GM23338 (cell line): Measurements from ENCODE around the gene EMX1. TPM values are rescaled to one million over a fixed set of nuclear protein-coding genes. Genes with fewer than 3 reads are reported as not detected.

Source experiments
- ATAC-seq: fragments of 200-7000 bp; cut with Tn5 transposase; 3 replicates; pipeline ENCODE4 v1.9.1; 2020
- DNase-seq: peaks from one replicate; pipeline ENCODE4 v3.0.0-alpha.2; 2015; ENCODE audit warnings: low spot score
- H2AFZ ChIP-seq: fragments of 200-600 bp; sonication (generic); 2 replicates; pipeline ENCODE4 v1.8.0; 2016; ENCODE audit warnings: antibody characterized with exemption, mild to moderate bottlenecking, moderate library complexity
- H3F3A ChIP-seq: fragments of 200-600 bp; sonication (generic); replicated peaks from 2 replicates; pipeline ENCODE4 v1.8.0; 2017; ENCODE audit warnings: antibody characterized with exemption, mixed run types, low read depth
- H3K27ac ChIP-seq: fragments of 200-600 bp; sonication (generic); 2 replicates; pipeline ENCODE4 v1.6.1; 2016; ENCODE audit warnings: low read depth
- H3K27me3 ChIP-seq: fragments of 200-600 bp; sonication (generic); 2 replicates; pipeline ENCODE4 v1.8.0; 2016; ENCODE audit warnings: mild to moderate bottlenecking, mixed run types, moderate library complexity; ENCODE audit not compliant: insufficient read depth
- H3K36me3 ChIP-seq: fragments of 200-600 bp; sonication (generic); 2 replicates; pipeline ENCODE4 v1.8.0; 2016; ENCODE audit warnings: mild to moderate bottlenecking; ENCODE audit not compliant: insufficient read depth
- H3K4me1 ChIP-seq: fragments of 200-600 bp; sonication (generic); 2 replicates; pipeline ENCODE4 v1.8.0; 2016; ENCODE audit warnings: mild to moderate bottlenecking, moderate library complexity; ENCODE audit not compliant: insufficient read depth
- H3K4me2 ChIP-seq: fragments of 200-600 bp; sonication (generic); 2 replicates; pipeline ENCODE4 v1.7.1; 2017; ENCODE audit warnings: mixed run types
- H3K4me3 ChIP-seq: fragments of 200-600 bp; sonication (generic); 2 replicates; pipeline ENCODE4 v1.6.1; 2016; ENCODE audit warnings: mixed run types
- H3K79me2 ChIP-seq: fragments of 200-600 bp; sonication (generic); replicated peaks from 2 replicates; pipeline ENCODE4 v1.8.0; 2017; ENCODE audit warnings: mild to moderate bottlenecking; ENCODE audit not compliant: insufficient read depth
- H3K9me2 ChIP-seq: fragments of 200-600 bp; sonication (generic); 2 replicates; pipeline ENCODE4 v1.8.0; 2017; ENCODE audit not compliant: insufficient read depth
- H4K20me1 ChIP-seq: fragments of 200-600 bp; sonication (generic); replicated peaks from 2 replicates; pipeline ENCODE4 v1.8.0; 2017; ENCODE audit warnings: mild to moderate bottlenecking; ENCODE audit not compliant: insufficient read depth
- H3K27ac Mint-ChIP-seq: 2 replicates; pipeline ENCODE4 v1.8.0; 2020; ENCODE audit warnings: inconsistent platforms, mild to moderate bottlenecking, moderate library complexity, mixed read lengths
- H3K27me3 Mint-ChIP-seq: 3 replicates; pipeline ENCODE4 v1.8.0; 2022; ENCODE audit warnings: low read depth, mild to moderate bottlenecking, moderate library complexity, mixed read lengths, inconsistent platforms; ENCODE audit not compliant: insufficient read depth, poor library complexity
- H3K36me3 Mint-ChIP-seq: 3 replicates; pipeline ENCODE4 v1.8.0; 2021; ENCODE audit warnings: low read depth, mild to moderate bottlenecking, inconsistent platforms, moderate library complexity, mixed read lengths
- H3K4me1 Mint-ChIP-seq: 3 replicates; pipeline ENCODE4 v1.8.0; 2020; ENCODE audit warnings: mild to moderate bottlenecking, inconsistent platforms, mixed read lengths
- H3K4me3 Mint-ChIP-seq: 3 replicates; pipeline ENCODE4 v1.8.0; 2021; ENCODE audit warnings: moderate library complexity, mild to moderate bottlenecking, inconsistent platforms, mixed read lengths
- H3K9me3 Mint-ChIP-seq: 3 replicates; pipeline ENCODE4 v1.8.0; 2020; ENCODE audit warnings: moderate library complexity, mild to moderate bottlenecking, inconsistent platforms, mixed read lengths
- CREB1 ChIP-seq: fragments of 250-450 bp; sonication (Bioruptor Pico); IDR thresholded peaks from 2 replicates; pipeline ENCODE4 v1.5.0; 2020; ENCODE audit warnings: low read depth, mild to moderate bottlenecking, moderate library complexity
- CTCF ChIP-seq, 2 experiments: fragments of 200-600 bp in 1 of 2; sonication (generic) in 1 of 2; conservative IDR thresholded peaks; 2 replicates each; pipeline versions ENCODE4 v1.5.1 to v1.6.1; 2016 to 2017; ENCODE audit warnings: antibody characterized with exemption in 2 of 2, low read depth in 2 of 2, mild to moderate bottlenecking in 2 of 2, moderate library complexity in 1 of 2
- ETS1 ChIP-seq: IDR thresholded peaks from 2 replicates; pipeline ENCODE4 v1.6.1; 2016; ENCODE audit warnings: antibody characterized with exemption
- EZH2 ChIP-seq: fragments of 200-600 bp; sonication (generic); IDR thresholded peaks from one replicate; pipeline ENCODE4 v1.8.0; 2017; ENCODE audit warnings: antibody characterized with exemption, mild to moderate bottlenecking, low read depth; ENCODE audit not compliant: unreplicated experiment
- JUNB ChIP-seq: IDR thresholded peaks from one replicate; pipeline ENCODE4 v1.6.1; 2016; ENCODE audit warnings: antibody characterized with exemption; ENCODE audit not compliant: unreplicated experiment
- NANOG ChIP-seq: IDR thresholded peaks from 2 replicates; pipeline ENCODE4 v1.6.1; 2016; ENCODE audit warnings: antibody characterized with exemption, borderline replicate concordance
- POLR2AphosphoS5 ChIP-seq: IDR thresholded peaks from 2 replicates; pipeline ENCODE4 v1.6.1; 2016; ENCODE audit warnings: antibody characterized with exemption, low read depth
- REST ChIP-seq: IDR thresholded peaks from one replicate; pipeline ENCODE4 v1.6.1; 2018; ENCODE audit warnings: antibody characterized with exemption; ENCODE audit not compliant: unreplicated experiment
- STAT1 ChIP-seq: IDR thresholded peaks from one replicate; pipeline ENCODE4 v1.6.1; 2016; ENCODE audit warnings: antibody characterized with exemption; ENCODE audit not compliant: unreplicated experiment
- ZNF114 ChIP-seq: fragments of 250-450 bp; sonication (Bioruptor Pico); IDR thresholded peaks from 2 replicates; pipeline ENCODE4 v1.5.0; 2020; ENCODE audit warnings: mild to moderate bottlenecking, moderate library complexity
- polyA plus RNA-seq: library from polyadenylated mRNA; unstranded; fragments of >200 nt; fragmentation: Nextera tagmentation; extraction: Ambion mirVana; gene quantifications from 2 replicates; pipeline ENCODE4 v1.2.1, GENCODE V29; 2016
- total RNA-seq: library from RNA; depleted of rRNA; stranded (reverse); fragments of >200 nt; shearing (Covaris generic); gene quantifications from 2 replicates; pipeline ENCODE4 v1.2.3, GENCODE V29; 2014

The EMX1 gene
- total and polyA plus RNA-seq, 2 experiments from 2014 or later = 3.9 to 7.9 TPM

- no peak for TF ChIP-seq POLR2AphosphoS5
- no peak for TF ChIP-seq JUNB
- TF ChIP-seq REST = no peak
- no peak for TF ChIP-seq CREB1
These were observed 3.2 kb downstream of the EMX1 start (continued) for GRCh38 chr2:72920318-72921087.

- Histone ChIP-seq H3F3A (peaks cover 27% of the 10 kb centered on the region), H3K27me3 (peaks cover 99% of the 10 kb centered on the region), H3K9me2 (no peaks in the 10 kb centered on the region), H3K36me3 (no peaks in the 10 kb centered on the region), H3K4me2 (peak overlapping the region; percentile 91), H3K27ac (no peak overlapping the region), H3K4me3 (peak overlapping the region; percentile 56), H2AFZ (peak overlapping the region; percentile 77), H4K20me1 (peaks cover 13% of the 10 kb centered on the region), H3K79me2 (no peaks in the 10 kb centered on the region), H3K4me1 (peaks cover 47% of the 10 kb centered on the region)
- H3K27ac Mint-ChIP-seq = no peak overlapping the region
- H3K36me3 Mint-ChIP-seq = peaks cover 4% of the 10 kb centered on the region; the same call in 1 of the 3 replicates
- peaks cover 9% of the 10 kb centered on the region for H3K27me3 Mint-ChIP-seq
- ATAC-seq (no peak), DNase-seq (peak; percentile 21)
- peaks cover 3% of the 10 kb centered on the region; the same call in 2 of the 3 replicates for H3K9me3 Mint-ChIP-seq
- no peak for TF ChIP-seq CREB1
- peak; percentile 77 for TF ChIP-seq EZH2
- H3K4me3 Mint-ChIP-seq = peak overlapping the region; percentile 81
- H3K4me1 Mint-ChIP-seq = peaks cover 34% of the 10 kb centered on the region
These were observed 4.0 kb downstream of the EMX1 start for GRCh38 chr2:72921088-72921851.

GRCh38 chr2:72921853-72922252, 4.5 kb downstream of the EMX1 start:
- Histone ChIP-seq H3K27ac (no peak overlapping the region), H3K36me3 (no peaks in the 10 kb centered on the region), H2AFZ (no peak overlapping the region), H3K4me2 (no peak overlapping the region), H3F3A (peaks cover 27% of the 10 kb centered on the region), H3K4me3 (no peak overlapping the region), H3K4me1 (peaks cover 53% of the 10 kb centered on the region), H4K20me1 (peaks cover 16% of the 10 kb centered on the region), H3K9me2 (no peaks in the 10 kb centered on the region), H3K27me3 (peaks cover 99% of the 10 kb centered on the region), H3K79me2 (no peaks in the 10 kb centered on the region)
- Mint-ChIP-seq H3K4me1 (peaks cover 34% of the 10 kb centered on the region), H3K9me3 (peaks cover 3% of the 10 kb centered on the region; the same call in 2 of the 3 replicates), H3K27me3 (peaks cover 4% of the 10 kb centered on the region), H3K4me3 (peak overlapping the region; percentile 4; the same call in 1 of the 3 replicates), H3K27ac (no peak overlapping the region), H3K36me3 (peaks cover 4% of the 10 kb centered on the region; the same call in 1 of the 3 replicates)
- no peak for DNase-seq
- no peak for ATAC-seq
- TF ChIP-seq CTCF (conservative IDR thresholded peaks at IDR 0.05; ENCODE audit: low read depth in 2 of 2) (no peak), NANOG (no peak), ZNF114 (CRISPR knock-in tag) (no peak), ETS1 (no peak), STAT1 (no peak), CREB1 (no peak), POLR2AphosphoS5 (no peak)
